ENCODE measurements around the gene RPS6KA2.
"Not testable (repeated sequence)": the region's sequence is repeated elsewhere in the genome, so short reads cannot be mapped to it uniquely, and the experiment has no call there.

The RPS6KA2 gene

GRCh38 chr6:166544296-166544605 lies 82.8 kb downstream of the RPS6KA2 start:
- DNase-seq = no peak

- DNase-seq = no peak
Measured at GRCh38 chr6:166543603-166544295, 83.3 kb downstream of the RPS6KA2 start.

- DNase-seq = no peak
Measured at GRCh38 chr6:166542580-166542912, 84.5 kb downstream of the RPS6KA2 start.

- DNase-seq = no peak
Measured at GRCh38 chr6:166541876-166542579, 85.0 kb downstream of the RPS6KA2 start.

GRCh38 chr6:166541366-166541765 lies 85.7 kb downstream of the RPS6KA2 start:
- DNase-seq = no peak

GRCh38 chr6:166540631-166541331 lies 86.3 kb downstream of the RPS6KA2 start:
- DNase-seq = peak; percentile 58

- no peak for DNase-seq
Measured at GRCh38 chr6:166539543-166539942, 87.5 kb downstream of the RPS6KA2 start.

- not testable (repeated sequence) for DNase-seq
Measured at GRCh38 chr6:166539011-166539385, 88.1 kb downstream of the RPS6KA2 start.

- no peak for DNase-seq
Measured at GRCh38 chr6:166538297-166539010, 88.6 kb downstream of the RPS6KA2 start.

GRCh38 chr6:166534658-166535406 lies 92.2 kb downstream of the RPS6KA2 start:
- DNase-seq = no peak

- DNase-seq = no peak
Measured at GRCh38 chr6:166533205-166533824, 93.7 kb downstream of the RPS6KA2 start.

- no peak for DNase-seq
Measured at GRCh38 chr6:166532302-166532701, 94.7 kb downstream of the RPS6KA2 start.

- no peak for DNase-seq
Measured at GRCh38 chr6:166530211-166531095, 96.6 kb downstream of the RPS6KA2 start.

- no peak for DNase-seq
Measured at GRCh38 chr6:166529586-166529985, 97.5 kb downstream of the RPS6KA2 start.

- not testable (repeated sequence) for DNase-seq
Measured at GRCh38 chr6:166529058-166529457, 98.0 kb downstream of the RPS6KA2 start.

- no peak for DNase-seq
Measured at GRCh38 chr6:166527849-166528248, 99.2 kb downstream of the RPS6KA2 start.

GRCh38 chr6:166526937-166527336 lies 100.1 kb downstream of the RPS6KA2 start:
- DNase-seq = no peak

- no peak for DNase-seq
Measured at GRCh38 chr6:166525567-166525966, 101.5 kb downstream of the RPS6KA2 start.

- no peak for DNase-seq
Measured at GRCh38 chr6:166523782-166524559, 103.1 kb downstream of the RPS6KA2 start.
